CD1c-positive myeloid dendritic cell (primary cell): ENCODE measurements around the gene MN1.

Source experiments
- DNase-seq: peaks from one replicate; pipeline ENCODE4 v3.0.0-alpha.2; 2016; ENCODE audit errors: extremely low spot score

MN1 gene

DNA sequence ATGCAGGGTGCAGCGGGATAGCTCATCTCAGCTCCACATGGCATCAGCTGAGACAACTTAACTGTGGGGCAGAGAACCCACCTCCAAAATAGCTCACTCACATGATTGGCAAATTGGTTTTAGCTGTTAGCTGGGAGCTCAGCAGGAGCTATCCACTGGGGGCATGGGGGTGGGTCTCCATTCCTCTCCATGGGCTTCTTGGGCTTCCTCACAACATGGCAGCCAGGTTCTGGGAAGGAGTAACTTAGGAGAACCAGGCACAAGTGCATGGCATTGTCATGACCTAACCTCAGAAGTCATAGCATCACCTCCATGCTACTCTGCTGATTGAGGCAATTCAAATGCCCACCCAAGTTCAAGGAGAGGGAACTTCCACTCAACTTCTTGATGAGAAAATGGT, 85.5 kb downstream of the MN1 start:
- DNase-seq: no peak

DNA sequence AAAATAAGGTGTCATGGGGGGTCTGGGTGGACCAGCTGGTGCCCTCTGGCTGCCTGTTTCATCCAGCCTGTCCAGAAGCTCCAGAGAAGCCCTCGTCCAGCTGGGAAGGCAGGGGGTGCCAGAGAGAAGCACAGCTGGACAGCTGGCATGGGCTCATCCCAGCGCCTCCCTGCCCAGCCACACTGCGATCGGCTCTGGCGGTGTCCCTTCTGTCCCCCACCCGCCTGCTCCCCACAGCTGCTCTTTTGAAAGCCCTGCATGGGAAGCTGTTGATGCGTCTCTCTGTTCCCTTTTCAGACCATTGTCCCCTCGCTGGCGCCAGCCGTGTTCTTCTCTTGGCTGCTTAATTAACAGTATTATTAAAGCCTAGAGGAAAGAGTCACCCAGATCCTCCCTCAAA, 86.5 kb downstream of the MN1 start:
- DNase-seq: no peak

DNA sequence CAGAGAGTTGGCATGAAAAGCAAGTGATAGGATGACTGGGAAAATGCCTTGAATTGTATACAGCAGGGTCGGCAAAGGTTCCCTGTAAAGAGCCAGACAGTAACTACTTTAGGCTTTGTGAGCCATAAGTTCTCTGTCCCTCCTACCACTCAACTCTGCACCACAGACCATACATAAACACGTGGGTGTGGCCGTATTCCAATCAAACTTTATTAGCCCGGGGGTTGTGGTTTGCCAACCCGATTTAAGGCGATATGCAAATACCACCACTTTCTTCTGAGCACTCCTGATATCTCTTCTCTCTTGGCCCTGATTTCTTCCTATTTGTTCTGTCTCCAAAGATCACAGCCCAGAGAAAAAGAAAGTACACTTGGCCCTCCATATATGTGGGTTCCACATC, 87.5 kb downstream of the MN1 start:
- no peak for DNase-seq

DNA sequence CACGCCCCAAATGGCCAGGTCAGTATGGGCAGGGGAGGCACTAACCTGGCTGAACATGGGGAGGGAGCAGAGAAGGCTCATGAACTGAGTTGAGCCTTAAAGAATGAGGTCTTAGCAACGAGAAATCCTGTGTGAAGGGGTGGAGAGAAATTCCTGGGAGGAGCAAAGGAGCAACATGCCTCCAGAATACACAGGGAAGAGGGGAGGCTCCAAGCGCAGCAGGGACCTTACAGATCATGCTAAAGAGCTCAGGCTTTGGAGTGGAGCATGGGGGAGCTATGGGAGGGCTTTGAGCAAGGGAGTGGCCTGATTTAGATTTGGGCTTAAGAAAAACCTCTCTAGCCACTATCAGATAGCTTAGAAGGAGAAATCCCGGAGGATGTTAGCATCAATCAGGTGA, 88.1 kb downstream of the MN1 start:
- DNase-seq: no peak

DNA sequence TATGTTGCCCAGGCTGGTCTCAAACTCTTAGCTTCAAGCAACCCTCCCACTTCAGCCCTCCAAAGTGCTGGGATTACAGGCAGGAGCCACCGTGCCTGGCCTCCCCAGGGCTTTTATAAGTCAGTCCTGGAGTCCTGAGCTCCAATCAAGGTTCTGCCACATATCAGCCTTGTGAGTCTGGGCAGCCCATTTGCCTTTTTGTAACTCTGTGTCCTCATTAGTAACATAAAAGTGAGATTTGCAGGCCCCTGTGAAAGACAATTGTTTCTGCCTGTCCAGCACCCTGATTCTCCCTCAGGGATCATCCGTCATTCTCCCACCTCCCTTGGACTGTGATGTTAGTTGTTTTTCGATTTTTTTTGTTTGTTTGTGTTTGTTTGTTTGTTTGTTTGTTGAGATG, 89.8 kb downstream of the MN1 start:
- DNase-seq: no peak

DNA sequence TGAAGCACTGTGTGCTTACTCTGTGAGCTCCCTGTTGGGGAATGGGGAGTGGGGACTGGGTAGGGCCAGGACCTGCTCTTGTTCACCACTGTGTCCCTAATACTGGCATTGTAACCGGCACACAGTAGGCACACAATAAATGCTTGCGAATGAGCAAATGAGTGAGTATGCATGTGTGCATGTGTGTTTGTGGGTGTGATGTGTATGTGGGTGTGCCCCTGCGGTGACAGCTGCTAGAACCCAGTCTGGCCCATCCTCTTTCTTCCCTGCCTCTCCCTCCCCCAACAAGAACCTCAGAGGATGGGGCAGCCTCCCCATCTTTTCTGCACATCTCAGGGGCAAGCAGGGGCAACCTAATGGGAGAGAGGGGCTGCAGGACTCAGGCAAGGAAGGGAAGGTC, 90.5 kb downstream of the MN1 start:
- no peak for DNase-seq

DNA sequence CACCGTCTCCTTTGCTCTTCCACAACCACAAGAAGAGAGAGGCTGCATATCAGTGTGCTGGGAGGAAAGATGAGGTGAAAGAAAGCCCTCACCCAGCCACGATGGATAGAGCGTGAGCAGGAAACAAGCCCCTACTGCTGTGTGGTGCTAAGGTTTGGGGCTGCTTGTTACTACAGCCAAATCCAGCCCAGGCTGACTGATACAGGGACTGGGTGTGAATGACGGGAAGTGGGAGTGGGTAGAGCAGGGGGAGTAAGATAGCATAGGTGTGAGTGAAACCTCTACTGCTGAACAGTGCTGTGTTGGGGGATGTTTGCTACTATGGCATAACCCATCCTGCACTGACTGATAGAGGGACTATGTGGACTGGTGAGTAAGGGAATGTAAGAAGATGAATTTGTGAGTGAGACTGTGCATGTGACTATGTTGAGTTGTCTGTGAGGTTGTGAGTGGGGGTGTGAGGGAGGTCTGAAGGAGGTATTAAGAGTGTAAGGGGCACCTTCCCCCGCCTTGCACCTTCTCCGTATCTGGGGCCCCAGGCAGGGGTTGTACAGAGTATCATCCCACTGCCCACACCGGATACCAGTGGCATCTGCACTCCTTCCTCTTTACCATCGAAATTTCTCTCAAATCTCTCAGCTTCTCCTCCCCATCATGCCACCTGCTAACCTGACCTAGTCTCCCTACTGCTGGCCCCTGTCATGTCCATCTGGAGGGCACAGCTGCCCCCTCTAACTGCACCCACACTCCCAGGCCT, 91.5 kb downstream of the MN1 start:
- DNase-seq: no peak

DNA sequence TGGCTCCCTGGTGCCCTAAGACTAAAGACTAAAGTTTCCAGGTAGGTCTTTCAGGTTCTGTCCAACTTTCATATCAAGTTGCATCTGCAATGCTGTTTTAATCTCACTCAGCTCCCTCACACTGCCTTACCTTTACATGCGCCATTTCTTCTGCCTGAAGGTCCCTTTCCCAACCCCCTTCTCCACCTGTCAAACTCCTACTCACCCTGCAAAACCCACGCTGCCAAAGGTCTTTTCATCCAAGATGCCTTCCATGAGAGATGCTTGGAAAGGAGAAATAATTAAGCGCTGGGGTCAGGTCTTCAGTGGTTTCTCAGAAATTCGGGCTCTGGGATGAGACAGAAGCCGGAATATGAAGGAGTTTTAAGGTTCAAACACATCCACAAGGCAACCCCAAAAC, 95.1 kb downstream of the MN1 start:
- no peak for DNase-seq

DNA sequence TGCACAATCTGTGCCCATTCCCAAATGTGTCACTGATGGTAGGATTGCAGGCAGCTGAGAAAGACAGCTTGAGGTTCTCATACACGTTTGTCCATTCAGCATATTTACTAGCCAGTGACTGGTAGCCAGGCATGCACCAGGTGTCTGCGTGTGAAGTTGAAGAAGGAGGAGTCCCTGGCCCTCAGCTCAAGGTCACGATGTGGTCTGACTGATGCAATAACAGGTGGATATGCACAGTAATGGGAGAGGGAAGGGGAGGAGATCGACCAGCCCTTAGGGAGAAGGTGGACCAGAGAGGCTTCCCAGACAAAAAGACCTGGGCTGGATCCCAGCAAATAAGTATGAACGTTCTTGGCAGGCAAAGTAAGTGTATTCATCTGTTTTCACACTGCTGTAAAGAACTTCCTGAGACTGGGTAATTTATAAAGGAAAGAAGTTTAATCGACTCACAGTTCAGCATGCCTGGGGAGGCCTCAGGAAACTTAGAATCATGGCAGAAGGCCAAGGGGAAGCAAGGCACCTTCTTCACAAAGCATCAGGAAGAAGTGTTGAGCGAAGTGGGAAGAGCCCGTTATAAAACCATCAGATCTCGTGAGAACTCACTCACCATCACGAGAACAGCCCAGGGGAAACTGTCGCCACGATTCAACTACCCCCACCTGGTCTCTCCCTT, 96.0 kb downstream of the MN1 start:
- no peak for DNase-seq

DNA sequence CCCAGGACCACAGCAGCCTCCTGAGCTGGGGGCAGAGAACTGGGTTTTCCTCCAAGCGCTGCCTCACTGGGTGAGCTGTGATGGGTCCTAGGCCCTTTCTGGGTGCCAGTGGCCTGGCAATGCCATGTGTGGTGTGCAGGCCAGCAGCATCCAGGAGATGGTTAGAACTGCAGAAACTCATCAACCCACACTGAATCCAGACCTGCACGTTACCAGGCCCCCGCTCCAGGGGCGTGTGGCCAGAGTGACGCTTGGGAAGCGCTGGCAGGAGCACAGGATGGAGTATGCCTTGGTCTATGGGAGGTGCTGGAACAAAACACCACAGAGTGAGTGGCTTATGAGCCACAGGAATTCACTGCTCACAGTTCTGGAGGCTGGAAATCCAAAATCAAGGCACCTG, 97.0 kb downstream of the MN1 start:
- DNase-seq: no peak

DNA sequence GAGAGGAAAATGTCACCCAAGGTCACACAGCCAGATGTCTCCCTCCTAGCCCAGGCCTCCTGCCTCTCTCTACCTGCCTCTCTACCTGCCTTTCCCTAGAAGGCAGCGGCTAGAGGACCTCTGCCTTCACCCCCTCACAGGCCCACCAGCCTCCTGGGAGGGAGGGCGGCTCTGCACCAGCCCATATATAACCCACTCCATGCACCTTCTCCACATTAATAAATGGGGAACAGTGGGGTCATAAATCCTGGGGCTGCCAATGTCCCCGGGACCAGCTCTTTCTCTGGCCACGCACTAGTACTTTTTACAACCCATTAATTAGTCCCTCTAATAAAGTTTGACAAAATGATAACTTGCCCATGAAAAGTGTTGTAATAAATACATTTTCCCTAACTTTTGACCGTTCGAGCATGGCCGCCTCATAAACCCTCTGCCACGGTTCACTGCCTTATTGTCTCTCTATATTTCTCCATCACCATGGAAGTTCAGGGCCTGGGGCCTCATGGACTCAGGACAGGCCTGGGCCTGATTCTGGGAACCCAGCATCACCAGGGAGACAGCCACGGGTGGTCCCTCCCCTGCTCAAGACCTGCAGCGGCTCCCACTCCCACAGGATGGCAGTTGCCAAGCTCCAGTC, 102.1 kb downstream of the MN1 start:
- no peak for DNase-seq

DNA sequence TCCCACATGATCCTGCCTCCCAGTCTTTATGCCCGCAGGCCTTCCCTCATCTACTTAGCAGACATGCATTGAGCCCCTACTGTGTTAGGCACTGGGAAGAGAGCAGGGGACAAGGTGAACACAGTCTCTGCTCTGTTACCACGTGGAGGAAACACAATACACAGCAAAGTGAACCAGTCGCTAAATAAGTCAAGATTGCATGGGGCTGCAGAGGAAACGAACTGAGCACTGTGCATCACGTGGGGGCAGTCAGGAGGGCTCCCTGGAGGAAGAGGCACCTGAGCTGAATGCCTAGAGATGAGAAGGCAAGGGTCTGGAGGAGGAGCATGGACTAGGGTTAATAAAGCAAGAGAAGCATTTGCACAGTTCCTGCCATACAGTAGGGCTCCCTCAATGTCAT, 102.7 kb downstream of the MN1 start:
- no peak for DNase-seq
